ENCODE measurements around the gene ASB1. TPM values are rescaled to one million over a fixed set of nuclear protein-coding genes. Genes with fewer than 3 reads are reported as not detected.

ASB1 gene
- total and polyA plus RNA-seq, 2 of the 13 experiments (the other 11 are each of a cell fraction or from before 2014, with no cell fraction given), result 48.6 to 49.2 TPM

DNA sequence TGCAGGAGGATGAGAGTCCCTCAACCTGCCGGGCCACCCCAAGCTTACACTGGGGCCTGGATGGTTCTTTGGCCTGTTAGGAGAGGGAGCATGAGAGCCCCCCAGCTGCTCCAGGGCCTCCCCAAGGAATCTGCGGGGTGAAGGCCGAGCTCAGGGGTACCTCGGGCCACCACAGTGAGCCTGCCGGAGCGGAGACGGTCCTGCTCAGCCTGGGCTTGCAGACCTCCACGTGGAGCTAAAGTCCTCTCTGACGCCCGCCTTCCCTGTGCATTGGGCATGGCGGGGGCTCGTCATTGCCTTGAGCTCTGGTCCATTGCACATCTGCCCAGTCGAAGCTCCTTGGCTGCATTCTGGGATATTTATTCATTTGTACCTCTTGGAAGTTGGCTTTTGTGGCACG, 62.7 kb downstream of the ASB1 start:
- intact Hi-C loops (cut with micrococcal nuclease; ENCODE audit: unreplicated experiment), result no loop called here
- ATAC-seq (no peak), FAIRE-seq (no peak), DNase-seq (ENCODE audit: low spot score) (no peak)
- H3K9ac ChIP-seq (ENCODE audit: insufficient read depth, low read depth, low read length), result no peak overlapping the region
- ChIA-PET CTCF (ENCODE audit: low intra/inter-chr PET ratio, low total read pairs) (no interaction called here), POLR2A (no interaction called here)
- no peaks in the 10 kb centered on the region for H3K79me2 ChIP-seq (ENCODE audit: insufficient read depth, low read length)
- in situ Hi-C loops (cut with HindIII; ENCODE audit: extremely low pct_ligation_motif_present, low pct_unique_long_range_greater_than_20kb), result no loop called here
- WGBS (ENCODE audit: low lambda C conversion rate), result 60% methylated on average over 13 of the region's 14 CpGs
- H3K9me3 ChIP-seq (ENCODE audit: low read length), result no peaks in the 10 kb centered on the region
- no peak overlapping the region for H2AFZ ChIP-seq (ENCODE audit: low read length)
- no TSS peak for BruUV-seq (replicated peaks)
- H3K27ac ChIP-seq (ENCODE audit: extremely low read length, insufficient read depth, low read length), result no peak overlapping the region
- H3K27me3 ChIP-seq (ENCODE audit: control insufficient read depth in 1 of 2, insufficient read depth in 2 of 2, low read length in 2 of 2), result no peaks in the 10 kb centered on the region
- no peak overlapping the region for H3K4me2 ChIP-seq (ENCODE audit: low read depth, low read length)
- no peaks in the 10 kb centered on the region for H3K4me1 ChIP-seq (ENCODE audit: insufficient read depth, low read length)
- no peaks in the 10 kb centered on the region for H3K36me3 ChIP-seq (replicated peaks in 1 of 2; ENCODE audit: control insufficient read depth in 1 of 2, insufficient read depth in 2 of 2, low read length in 2 of 2)
- no peak overlapping the region for H3K4me3 ChIP-seq (replicated peaks in 1 of 3; ENCODE audit: insufficient read depth in 1 of 3, low read depth in 2 of 3, low read length in 3 of 3)
- no peaks in the 10 kb centered on the region for H4K20me1 ChIP-seq (ENCODE audit: insufficient read depth, low read length)
- no peak for TF ChIP-seq SP4 (CRISPR knock-in tag; IDR thresholded peaks at IDR 0.05)
- TF ChIP-seq CAMTA2 (CRISPR knock-in tag; IDR thresholded peaks at IDR 0.05; ENCODE audit: borderline replicate concordance), result no peak
- TF ChIP-seq TRAFD1 (CRISPR knock-in tag; IDR thresholded peaks at IDR 0.05; ENCODE audit: borderline replicate concordance), result no peak
- TF ChIP-seq ZNF713 (CRISPR knock-in tag; IDR thresholded peaks at IDR 0.05), result no peak
- no peak for TF ChIP-seq ZBTB38 (CRISPR knock-in tag; IDR thresholded peaks at IDR 0.05)
- TF ChIP-seq NR3C1 (CRISPR knock-in tag; IDR thresholded peaks at IDR 0.05), result no peak
- no peak for TF ChIP-seq U2AF1 (optimal IDR thresholded peaks at IDR 0.05; ENCODE audit: low read depth, low read length)
- TF ChIP-seq SRSF4 (IDR thresholded peaks at IDR 0.05; ENCODE audit: low read depth, low read length, poor library complexity, severe bottlenecking), result no peak
- TF ChIP-seq, protein P1, sequence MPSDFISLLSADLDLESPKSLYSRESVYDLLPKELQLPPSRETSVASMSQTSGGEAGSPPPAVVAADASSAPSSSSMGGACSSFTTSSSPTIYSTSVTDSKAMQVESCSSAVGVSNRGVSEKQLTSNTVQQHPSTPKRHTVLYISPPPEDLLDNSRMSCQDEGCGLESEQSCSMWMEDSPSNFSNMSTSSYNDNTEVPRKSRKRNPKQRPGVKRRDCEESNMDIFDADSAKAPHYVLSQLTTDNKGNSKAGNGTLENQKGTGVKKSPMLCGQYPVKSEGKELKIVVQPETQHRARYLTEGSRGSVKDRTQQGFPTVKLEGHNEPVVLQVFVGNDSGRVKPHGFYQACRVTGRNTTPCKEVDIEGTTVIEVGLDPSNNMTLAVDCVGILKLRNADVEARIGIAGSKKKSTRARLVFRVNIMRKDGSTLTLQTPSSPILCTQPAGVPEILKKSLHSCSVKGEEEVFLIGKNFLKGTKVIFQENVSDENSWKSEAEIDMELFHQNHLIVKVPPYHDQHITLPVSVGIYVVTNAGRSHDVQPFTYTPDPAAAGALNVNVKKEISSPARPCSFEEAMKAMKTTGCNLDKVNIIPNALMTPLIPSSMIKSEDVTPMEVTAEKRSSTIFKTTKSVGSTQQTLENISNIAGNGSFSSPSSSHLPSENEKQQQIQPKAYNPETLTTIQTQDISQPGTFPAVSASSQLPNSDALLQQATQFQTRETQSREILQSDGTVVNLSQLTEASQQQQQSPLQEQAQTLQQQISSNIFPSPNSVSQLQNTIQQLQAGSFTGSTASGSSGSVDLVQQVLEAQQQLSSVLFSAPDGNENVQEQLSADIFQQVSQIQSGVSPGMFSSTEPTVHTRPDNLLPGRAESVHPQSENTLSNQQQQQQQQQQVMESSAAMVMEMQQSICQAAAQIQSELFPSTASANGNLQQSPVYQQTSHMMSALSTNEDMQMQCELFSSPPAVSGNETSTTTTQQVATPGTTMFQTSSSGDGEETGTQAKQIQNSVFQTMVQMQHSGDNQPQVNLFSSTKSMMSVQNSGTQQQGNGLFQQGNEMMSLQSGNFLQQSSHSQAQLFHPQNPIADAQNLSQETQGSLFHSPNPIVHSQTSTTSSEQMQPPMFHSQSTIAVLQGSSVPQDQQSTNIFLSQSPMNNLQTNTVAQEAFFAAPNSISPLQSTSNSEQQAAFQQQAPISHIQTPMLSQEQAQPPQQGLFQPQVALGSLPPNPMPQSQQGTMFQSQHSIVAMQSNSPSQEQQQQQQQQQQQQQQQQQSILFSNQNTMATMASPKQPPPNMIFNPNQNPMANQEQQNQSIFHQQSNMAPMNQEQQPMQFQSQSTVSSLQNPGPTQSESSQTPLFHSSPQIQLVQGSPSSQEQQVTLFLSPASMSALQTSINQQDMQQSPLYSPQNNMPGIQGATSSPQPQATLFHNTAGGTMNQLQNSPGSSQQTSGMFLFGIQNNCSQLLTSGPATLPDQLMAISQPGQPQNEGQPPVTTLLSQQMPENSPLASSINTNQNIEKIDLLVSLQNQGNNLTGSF (CRISPR knock-in tag; IDR thresholded peaks at IDR 0.05), result no peak
- TF ChIP-seq, protein P2, sequence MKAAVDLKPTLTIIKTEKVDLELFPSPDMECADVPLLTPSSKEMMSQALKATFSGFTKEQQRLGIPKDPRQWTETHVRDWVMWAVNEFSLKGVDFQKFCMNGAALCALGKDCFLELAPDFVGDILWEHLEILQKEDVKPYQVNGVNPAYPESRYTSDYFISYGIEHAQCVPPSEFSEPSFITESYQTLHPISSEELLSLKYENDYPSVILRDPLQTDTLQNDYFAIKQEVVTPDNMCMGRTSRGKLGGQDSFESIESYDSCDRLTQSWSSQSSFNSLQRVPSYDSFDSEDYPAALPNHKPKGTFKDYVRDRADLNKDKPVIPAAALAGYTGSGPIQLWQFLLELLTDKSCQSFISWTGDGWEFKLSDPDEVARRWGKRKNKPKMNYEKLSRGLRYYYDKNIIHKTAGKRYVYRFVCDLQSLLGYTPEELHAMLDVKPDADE (CRISPR knock-in tag; IDR thresholded peaks at IDR 0.05), result no peak
- TF ChIP-seq, protein P3, sequence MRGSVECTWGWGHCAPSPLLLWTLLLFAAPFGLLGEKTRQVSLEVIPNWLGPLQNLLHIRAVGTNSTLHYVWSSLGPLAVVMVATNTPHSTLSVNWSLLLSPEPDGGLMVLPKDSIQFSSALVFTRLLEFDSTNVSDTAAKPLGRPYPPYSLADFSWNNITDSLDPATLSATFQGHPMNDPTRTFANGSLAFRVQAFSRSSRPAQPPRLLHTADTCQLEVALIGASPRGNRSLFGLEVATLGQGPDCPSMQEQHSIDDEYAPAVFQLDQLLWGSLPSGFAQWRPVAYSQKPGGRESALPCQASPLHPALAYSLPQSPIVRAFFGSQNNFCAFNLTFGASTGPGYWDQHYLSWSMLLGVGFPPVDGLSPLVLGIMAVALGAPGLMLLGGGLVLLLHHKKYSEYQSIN (CRISPR knock-in tag; IDR thresholded peaks at IDR 0.05; ENCODE audit: borderline replicate concordance), result no peak
- no peak for TF ChIP-seq ZNF691 (CRISPR knock-in tag; IDR thresholded peaks at IDR 0.05; ENCODE audit: borderline replicate concordance, low read depth)
- TF ChIP-seq SIN3A (IDR thresholded peaks at IDR 0.05; ENCODE audit: borderline replicate concordance, low read depth, low read length), result no peak
- TF ChIP-seq HMGA1 (CRISPR knock-in tag; conservative IDR thresholded peaks at IDR 0.05), result no peak
- TF ChIP-seq RELA (CRISPR knock-in tag; IDR thresholded peaks at IDR 0.05), result no peak
- TF ChIP-seq GABPB1 (CRISPR knock-in tag; IDR thresholded peaks at IDR 0.05), result no peak

Measured in HepG2 (cell line).